Measurements from ENCODE around the gene SIRT6. TPM values are rescaled to one million over a fixed set of nuclear protein-coding genes. Genes with fewer than 3 reads are reported as not detected.
A peak's percentile ranks its signal among the peaks of the same experiment; 100 is the strongest.

The SIRT6 gene
- total and polyA plus RNA-seq, 10 of the 15 experiments (the other 5 are each of a cell fraction or from before 2014, with no cell fraction given), result 1.3 to 49.6 (median 24.2) TPM

DNA sequence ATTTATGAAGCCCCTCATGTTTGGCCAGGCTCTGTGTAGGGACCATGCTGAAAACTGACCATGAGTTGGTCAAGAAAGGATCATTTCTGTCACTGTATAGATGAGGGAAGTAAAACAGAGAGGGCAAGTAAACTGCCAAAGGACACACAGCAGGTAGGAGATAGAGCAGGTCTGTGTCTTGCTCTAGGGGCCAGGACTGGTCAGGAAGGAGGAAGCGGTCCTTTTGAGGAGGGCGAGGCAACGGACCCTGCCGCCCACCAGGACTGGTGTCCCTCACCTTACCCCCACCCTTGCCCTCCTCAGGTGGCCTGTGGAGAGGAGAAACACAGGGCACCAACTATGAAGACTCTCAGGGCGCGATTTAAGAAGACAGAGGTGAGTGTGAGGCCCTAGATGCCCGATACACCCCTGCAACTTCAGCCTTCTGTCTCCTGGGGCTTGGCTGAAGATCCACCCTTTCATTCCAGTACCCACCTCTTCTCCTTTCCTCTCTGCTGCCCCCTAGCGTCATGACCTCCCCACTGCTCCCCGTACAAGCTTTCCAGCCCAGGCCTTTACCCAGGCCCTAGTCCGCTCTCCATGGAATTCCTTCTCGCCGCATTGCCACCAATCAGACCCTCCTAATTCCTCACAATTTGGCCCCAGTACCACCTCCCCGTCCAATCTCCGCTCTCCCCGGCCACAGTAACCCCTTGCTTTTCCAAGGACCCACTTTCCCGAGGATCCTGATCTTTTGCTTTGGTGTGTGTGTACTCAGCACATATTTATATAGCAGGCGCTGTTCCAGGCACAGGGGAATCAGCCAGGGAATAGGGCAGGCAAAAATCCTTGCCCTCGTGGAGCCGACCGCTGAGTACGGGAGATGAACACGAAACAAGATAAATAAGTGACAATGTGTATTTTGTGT is 4.0 kb upstream of the SIRT6 start (continued):
- TF ChIP-seq MTA2 (IDR thresholded peaks at IDR 0.05; ENCODE audit: low read depth) (no peak), BHLHE40 (IDR thresholded peaks at IDR 0.05; ENCODE audit: borderline replicate concordance in 1 of 2, low read depth in 2 of 2, low read length in 1 of 2) (no peak), SPI1 (IDR thresholded peaks at IDR 0.05; ENCODE audit: borderline replicate concordance, insufficient read depth, low read depth, low read length) (0 out of 2 replicates have a peak, but pooled peaks have one; percentile 2), ETV6 (conservative IDR thresholded peaks at IDR 0.05 in 1 of 2, IDR thresholded peaks at IDR 0.05 in 1 of 2; ENCODE audit: borderline replicate concordance in 1 of 2, low read depth in 1 of 2) (no peak), PAX5 (IDR thresholded peaks at IDR 0.05; ENCODE audit: borderline replicate concordance, low read depth, low read length) (no peak), IKZF2 (IDR thresholded peaks at IDR 0.05) (0 out of 4 replicates have a peak, but pooled peaks of 1 of the 2 experiments have one; percentile 17), ZNF274 (IDR thresholded peaks at IDR 0.05; ENCODE audit: insufficient read depth, insufficient read length) (no peak)

DNA sequence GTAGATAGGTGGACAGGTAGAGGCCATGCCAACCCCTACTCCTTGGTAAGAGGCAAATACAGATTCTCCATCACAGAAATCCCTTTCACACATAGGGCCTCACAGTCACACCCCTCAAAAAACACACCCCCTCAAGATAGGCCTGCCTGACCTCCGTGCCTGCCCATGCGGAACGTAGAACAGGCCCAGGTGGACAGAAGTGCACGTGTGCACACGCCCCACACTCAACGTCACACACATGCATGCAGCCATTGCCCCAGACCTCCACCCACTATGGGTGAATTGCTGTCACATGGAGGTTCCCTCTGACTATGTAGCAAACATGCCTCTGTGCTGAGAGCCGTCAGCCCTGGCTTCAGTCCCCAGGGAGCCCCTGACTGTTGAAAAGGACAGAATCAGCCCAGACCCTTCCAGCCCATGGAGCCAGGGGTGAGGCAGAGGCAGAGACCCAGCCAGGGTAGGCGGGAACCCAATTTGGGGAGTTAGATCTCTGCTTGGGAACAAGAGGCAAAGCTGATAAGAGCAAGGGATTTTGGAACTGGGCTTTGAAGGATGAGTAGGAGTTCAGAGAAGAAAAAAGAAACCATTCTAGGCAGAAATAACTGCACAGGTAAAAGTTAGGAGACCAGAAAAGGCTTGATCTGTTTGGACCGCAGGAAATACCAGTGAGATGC is 3.2 kb upstream of the SIRT6 start:
- H3K79me2 ChIP-seq (ENCODE audit: control insufficient read depth, insufficient read depth, low read length), result peaks cover 14% of the 10 kb centered on the region
- DNase-seq (ENCODE audit: low read depth, low spot score) (no peak), FAIRE-seq (no peak), ATAC-seq (no peak)
- SMC1A ChIA-PET (ENCODE audit: uncharacterized antibody, unreplicated experiment), result no interaction called here
- H3K36me3 ChIP-seq (ENCODE audit: control insufficient read depth in 2 of 2, insufficient read depth in 2 of 2, low read length in 1 of 2), result no peaks in the 10 kb centered on the region
- WGBS (ENCODE audit: insufficient coverage, insufficient replicate concordance, low lambda C conversion rate, missing lambda C conversion rate), result 32% methylated on average over 9 of the region's 9 CpGs
- H3K27me3 ChIP-seq (replicated peaks in 1 of 2; ENCODE audit: control insufficient read depth in 2 of 2, insufficient read depth in 2 of 2, low read length in 1 of 2), result no peaks in the 10 kb centered on the region
- CTCF ChIA-PET, result interaction anchor here (1.5 to 4.7 kb wide), 2 partner anchors 32 to 46 kb away, joined by 4 to 32 read pairs; partner anchors contain the start of gene CREB3L3
- intact Hi-C loops (cut with micrococcal nuclease; ENCODE audit: unreplicated experiment) (loop anchor here (2.0 to 10.0 kb wide), 2 partner anchors 121 to 199 kb away; partner anchors contain the start of gene ZBTB7A), in situ Hi-C loops (cut with MboI) (no loop called here)
- no peak overlapping the region for H3K4me3 ChIP-seq
- H3K27ac ChIP-seq (ENCODE audit: control insufficient read depth, insufficient read depth), result no peak overlapping the region
- no peak overlapping the region for H3K9ac ChIP-seq (ENCODE audit: control insufficient read depth, insufficient read depth, low read length)
- no TSS peak for BruUV-seq (replicated peaks)
- RAD21 ChIA-PET (ENCODE audit: unreplicated experiment), result no interaction called here
- H2AFZ ChIP-seq (ENCODE audit: control insufficient read depth, low read depth, low read length), result no peak overlapping the region
- no peak overlapping the region for H3K4me2 ChIP-seq (ENCODE audit: control insufficient read depth, insufficient read depth)
- H3K4me1 ChIP-seq (ENCODE audit: control insufficient read depth, insufficient read depth, low read length), result peaks cover 11% of the 10 kb centered on the region
- TF ChIP-seq PAX5 (IDR thresholded peaks at IDR 0.05; ENCODE audit: borderline replicate concordance, low read depth, low read length), result peak; percentile 81; the same call in 1 of the 2 replicates
- TF ChIP-seq BHLHE40 (IDR thresholded peaks at IDR 0.05; ENCODE audit: borderline replicate concordance in 1 of 2, low read depth in 2 of 2, low read length in 1 of 2), result peak in 1 of 2 experiments; percentile 55; a peak in 2 of 4 replicates
- TF ChIP-seq MXI1 (IDR thresholded peaks at IDR 0.05; ENCODE audit: low read depth, low read length), result no peak
- POLR2A ChIA-PET, result no interaction called here
- H3K9me3 ChIP-seq (replicated peaks; ENCODE audit: control insufficient read depth, insufficient read depth, low read length), result no peaks in the 10 kb centered on the region
- 0 out of 2 replicates have a peak, but pooled peaks cover 2% of the 10 kb centered on the region for H4K20me1 ChIP-seq (ENCODE audit: control insufficient read depth, insufficient read depth)
